K562 (cell line): ENCODE data around the gene MRGPRE. TPM values are rescaled to one million over a fixed set of nuclear protein-coding genes. Genes with fewer than 3 reads are reported as not detected.

Experiments used
- DPF2 ChIP-seq: fragments of 450-650 bp; IDR thresholded peaks from 2 replicates; pipeline ENCODE4 v1.6.1; 2016
- E2F3 ChIP-seq: fragments of 250-450 bp; sonication (Bioruptor Pico); IDR thresholded peaks from 2 replicates; pipeline ENCODE4 v1.4.0; 2020; ENCODE audit warnings: mild to moderate bottlenecking
- E2F8 ChIP-seq: fragments of 450-650 bp; IDR thresholded peaks from 2 replicates; pipeline ENCODE4 v1.7.1; 2018; ENCODE audit warnings: mild to moderate bottlenecking, low read depth; ENCODE audit not compliant: partially characterized antibody
- FOXP1 ChIP-seq: sonication (generic); formaldehyde crosslinking; IDR thresholded peaks from 2 replicates; pipeline ENCODE4 v1.8.0; 2022; ENCODE audit warnings: mild to moderate bottlenecking, missing genetic modification reagents
- KAT8 ChIP-seq: fragments of 450-650 bp; IDR thresholded peaks from 2 replicates; pipeline ENCODE4 v1.6.1; 2016; ENCODE audit warnings: low read depth, mild to moderate bottlenecking
- NELFE ChIP-seq: IDR thresholded peaks from 2 replicates; pipeline ENCODE4 v1.6.1; 2011; ENCODE audit warnings: mild to moderate bottlenecking; ENCODE audit not compliant: insufficient read depth, insufficient read length
- PHB ChIP-seq: fragments of 250-450 bp; sonication (Bioruptor Pico); IDR thresholded peaks from 2 replicates; pipeline ENCODE4 v1.5.0; 2021
- RBM22 ChIP-seq: fragments of 200-400 bp; formaldehyde crosslinking; IDR thresholded peaks from 2 replicates; pipeline ENCODE4 v1.6.1; 2018; ENCODE audit warnings: low read length, low read depth; ENCODE audit not compliant: poor library complexity, severe bottlenecking
- SRSF3 ChIP-seq: fragments of 200-400 bp; formaldehyde crosslinking; IDR thresholded peaks from 2 replicates; pipeline ENCODE4 v1.6.1; 2016; ENCODE audit warnings: mild to moderate bottlenecking, low read length, moderate library complexity; ENCODE audit not compliant: insufficient read depth
- XRCC3 ChIP-seq: fragments of 450-650 bp; IDR thresholded peaks from 2 replicates; pipeline ENCODE4 v1.6.1; 2017; ENCODE audit warnings: mild to moderate bottlenecking, moderate library complexity
- ZBTB7A ChIP-seq: IDR thresholded peaks from 2 replicates; pipeline ENCODE4 v1.6.1; 2011; ENCODE audit warnings: low read depth, mild to moderate bottlenecking, low read length, moderate library complexity, borderline replicate concordance; ENCODE audit not compliant: control insufficient read depth
- ZC3H8 ChIP-seq: fragments of 450-650 bp; IDR thresholded peaks from 2 replicates; pipeline ENCODE4 v1.6.1; 2017
- ZNF76 ChIP-seq: fragments of 250-450 bp; sonication (Bioruptor Pico); IDR thresholded peaks from 2 replicates; pipeline ENCODE4 v1.4.0; 2020; ENCODE audit warnings: mild to moderate bottlenecking, moderate library complexity, borderline replicate concordance
- polyA plus RNA-seq, 8 experiments: library from polyadenylated mRNA; depleted of rRNA in 4 of 8; stranded (reverse) in 5 of 8; unstranded in 3 of 8; fragments of >200 nt; fragmentation: Nextera tagmentation in 2 of 8; fragmentation: Illumina TruSeq in 1 of 8; extraction: Ambion mirVana in 2 of 8; extraction: Trizol in 1 of 8; gene quantifications; 2 replicates each; pipeline versions ENCODE4 v1.2.1 to v1.2.3, GENCODE V29; 2011 to 2014; ENCODE audit warnings: inconsistent platforms in 1 of 8, missing spikeins in 1 of 8
- total RNA-seq, 7 experiments: library from RNA; depleted of rRNA in 6 of 7; stranded (reverse); fragments of >200 nt in 6 of 7; fragmentation: Illumina TruSeq in 2 of 7; extraction: Trizol in 2 of 7; gene quantifications; 2 replicates each; pipeline versions ENCODE4 v1.2.1 to v1.2.3, GENCODE V29; 2011 to 2021; ENCODE audit warnings: low replicate concordance in 1 of 7
- TF ChIP-seq, protein P1 (sequence below), 2 experiments: fragments of 450-650 bp; IDR thresholded peaks; 2 replicates each; pipeline ENCODE4 v1.6.1; 2016; ENCODE audit warnings: mild to moderate bottlenecking in 2 of 2, borderline replicate concordance in 1 of 2, low read depth in 1 of 2, moderate library complexity in 1 of 2
- TF ChIP-seq, protein P2 (sequence below): sonication (generic); formaldehyde crosslinking; IDR thresholded peaks from 2 replicates; pipeline ENCODE4 v1.8.0; 2023; ENCODE audit warnings: mild to moderate bottlenecking, missing genetic modification reagents

The MRGPRE gene
- total and polyA plus RNA-seq, 9 of the 15 experiments (the other 6 are each of a cell fraction or from before 2014, with no cell fraction given): not detected

GRCh38 chr11:3231851-3232744 lies at the start of gene MRGPRE (continued):
- TF ChIP-seq, protein P1, sequence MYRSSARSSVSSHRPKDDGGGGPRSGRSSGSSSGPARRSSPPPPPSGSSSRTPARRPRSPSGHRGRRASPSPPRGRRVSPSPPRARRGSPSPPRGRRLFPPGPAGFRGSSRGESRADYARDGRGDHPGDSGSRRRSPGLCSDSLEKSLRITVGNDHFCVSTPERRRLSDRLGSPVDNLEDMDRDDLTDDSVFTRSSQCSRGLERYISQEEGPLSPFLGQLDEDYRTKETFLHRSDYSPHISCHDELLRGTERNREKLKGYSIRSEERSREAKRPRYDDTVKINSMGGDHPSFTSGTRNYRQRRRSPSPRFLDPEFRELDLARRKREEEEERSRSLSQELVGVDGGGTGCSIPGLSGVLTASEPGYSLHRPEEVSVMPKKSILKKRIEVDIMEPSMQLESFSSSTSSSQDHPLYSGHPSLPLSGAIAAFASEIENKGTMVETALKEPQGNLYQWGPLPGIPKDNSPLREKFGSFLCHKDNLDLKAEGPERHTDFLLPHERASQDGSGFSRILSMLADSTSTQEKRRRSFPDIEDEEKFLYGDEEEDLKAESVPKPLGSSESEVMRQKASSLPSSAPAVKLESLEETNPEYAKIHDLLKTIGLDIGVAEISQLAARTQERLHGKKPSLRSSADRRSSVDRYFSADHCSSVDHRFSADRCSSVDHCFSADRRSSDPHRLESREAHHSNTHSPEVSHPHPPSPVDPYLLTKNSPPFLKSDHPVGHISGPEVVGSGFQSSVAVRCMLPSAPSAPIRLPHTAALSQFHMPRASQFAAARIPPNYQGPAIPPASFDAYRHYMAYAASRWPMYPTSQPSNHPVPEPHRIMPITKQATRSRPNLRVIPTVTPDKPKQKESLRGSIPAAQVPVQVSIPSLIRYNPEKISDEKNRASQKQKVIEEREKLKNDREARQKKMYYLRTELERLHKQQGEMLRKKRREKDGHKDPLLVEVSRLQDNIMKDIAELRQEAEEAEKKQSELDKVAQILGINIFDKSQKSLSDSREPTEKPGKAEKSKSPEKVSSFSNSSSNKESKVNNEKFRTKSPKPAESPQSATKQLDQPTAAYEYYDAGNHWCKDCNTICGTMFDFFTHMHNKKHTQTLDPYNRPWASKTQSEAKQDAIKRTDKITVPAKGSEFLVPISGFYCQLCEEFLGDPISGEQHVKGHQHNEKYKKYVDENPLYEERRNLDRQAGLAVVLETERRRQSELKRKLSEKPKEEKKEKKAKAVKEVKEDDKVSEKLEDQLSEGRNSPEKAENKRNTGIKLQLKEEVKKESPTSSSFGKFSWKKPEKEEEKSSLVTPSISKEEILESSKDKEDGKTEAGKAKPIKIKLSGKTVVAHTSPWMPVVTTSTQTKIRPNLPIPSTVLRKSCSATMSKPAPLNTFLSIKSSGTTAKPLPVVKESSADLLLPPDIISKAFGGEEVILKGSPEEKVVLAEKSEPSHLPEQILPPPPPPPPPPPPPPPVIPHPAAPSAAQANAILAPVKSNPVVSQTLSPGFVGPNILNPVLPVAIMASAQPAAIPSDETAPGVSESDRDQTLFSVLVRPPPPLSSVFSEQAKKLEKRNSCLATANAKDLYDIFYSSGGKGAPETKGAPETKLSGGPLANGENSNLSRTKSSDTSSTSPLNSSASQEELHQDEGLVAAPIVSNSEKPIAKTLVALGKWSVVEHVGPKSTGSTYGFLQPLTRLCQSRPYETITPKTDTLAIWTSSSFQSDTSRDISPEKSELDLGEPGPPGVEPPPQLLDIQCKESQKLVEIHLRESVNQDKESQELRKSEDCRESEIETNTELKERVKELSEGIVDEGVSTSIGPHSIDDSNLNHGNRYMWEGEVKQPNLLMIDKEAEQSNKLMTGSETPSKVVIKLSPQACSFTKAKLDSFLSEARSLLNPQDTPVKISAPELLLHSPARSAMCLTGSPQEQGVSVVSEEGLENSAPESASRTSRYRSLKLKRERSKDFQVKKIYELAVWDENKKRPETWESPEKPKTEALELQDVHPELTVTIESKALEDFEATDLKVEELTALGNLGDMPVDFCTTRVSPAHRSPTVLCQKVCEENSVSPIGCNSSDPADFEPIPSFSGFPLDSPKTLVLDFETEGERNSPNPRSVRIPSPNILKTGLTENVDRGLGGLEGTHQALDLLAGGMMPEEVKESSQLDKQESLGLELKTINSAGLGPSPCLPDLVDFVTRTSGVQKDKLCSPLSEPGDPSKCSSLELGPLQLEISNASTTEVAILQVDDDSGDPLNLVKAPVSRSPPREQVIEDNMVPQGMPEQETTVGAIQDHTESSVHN (IDR thresholded peaks at IDR 0.05; ENCODE audit: borderline replicate concordance in 1 of 2, low read depth in 1 of 2): no peak
- no peak for TF ChIP-seq E2F3 (CRISPR knock-in tag)
- TF ChIP-seq E2F8: no peak
- no peak for TF ChIP-seq NELFE
- no peak for TF ChIP-seq SRSF3
- peak; percentile 60; the same call in 1 of the 2 replicates for TF ChIP-seq DPF2
- TF ChIP-seq FOXP1 (CRISPR knock-in tag): no peak
- TF ChIP-seq, protein P2, sequence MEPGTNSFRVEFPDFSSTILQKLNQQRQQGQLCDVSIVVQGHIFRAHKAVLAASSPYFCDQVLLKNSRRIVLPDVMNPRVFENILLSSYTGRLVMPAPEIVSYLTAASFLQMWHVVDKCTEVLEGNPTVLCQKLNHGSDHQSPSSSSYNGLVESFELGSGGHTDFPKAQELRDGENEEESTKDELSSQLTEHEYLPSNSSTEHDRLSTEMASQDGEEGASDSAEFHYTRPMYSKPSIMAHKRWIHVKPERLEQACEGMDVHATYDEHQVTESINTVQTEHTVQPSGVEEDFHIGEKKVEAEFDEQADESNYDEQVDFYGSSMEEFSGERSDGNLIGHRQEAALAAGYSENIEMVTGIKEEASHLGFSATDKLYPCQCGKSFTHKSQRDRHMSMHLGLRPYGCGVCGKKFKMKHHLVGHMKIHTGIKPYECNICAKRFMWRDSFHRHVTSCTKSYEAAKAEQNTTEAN: no peak
- peak; percentile 47; the same call in 1 of the 2 replicates for TF ChIP-seq ZBTB7A
- no peak for TF ChIP-seq KAT8
- TF ChIP-seq ZNF76 (CRISPR knock-in tag): no peak
- TF ChIP-seq ZC3H8: no peak
- no peak for TF ChIP-seq XRCC3
- TF ChIP-seq PHB (CRISPR knock-in tag): no peak
- TF ChIP-seq RBM22: no peak
